Fibroblast of the conjunctiva (primary cell): Measurements from ENCODE around the gene ELN.
"Not testable (repeated sequence)": the region's sequence is repeated elsewhere in the genome, so short reads cannot be mapped to it uniquely, and the experiment has no call there.

Source experiments
- DNase-seq: peaks from one replicate; pipeline ENCODE4 v3.0.0-alpha.2; 2010; ENCODE audit warnings: low read depth

Gene ELN

GRCh38 chr7:74043523-74043951 lies 15.6 kb downstream of the ELN start:
- DNase-seq, result no peak

- DNase-seq, result no peak
These were observed 16.7 kb downstream of the ELN start for GRCh38 chr7:74044366-74045350.

- DNase-seq, result not testable (repeated sequence)
These were observed 18.6 kb downstream of the ELN start for GRCh38 chr7:74046581-74046980.

- DNase-seq, result no peak
These were observed 19.9 kb downstream of the ELN start for GRCh38 chr7:74047804-74048380.

GRCh38 chr7:74048999-74049599 lies 21.1 kb downstream of the ELN start:
- DNase-seq, result no peak

GRCh38 chr7:74049997-74050798 lies 22.2 kb downstream of the ELN start:
- DNase-seq, result no peak

- no peak for DNase-seq
These were observed 23.2 kb downstream of the ELN start for GRCh38 chr7:74051193-74051592.

- DNase-seq, result no peak
These were observed 23.8 kb downstream of the ELN start for GRCh38 chr7:74051629-74052410.

- DNase-seq, result no peak
These were observed 24.7 kb downstream of the ELN start for GRCh38 chr7:74052628-74053027.

- no peak for DNase-seq
These were observed 25.7 kb downstream of the ELN start for GRCh38 chr7:74053589-74054186.

GRCh38 chr7:74056096-74056915 lies 28.3 kb downstream of the ELN start:
- no peak for DNase-seq

GRCh38 chr7:74057216-74057925 lies 29.4 kb downstream of the ELN start:
- no peak for DNase-seq

GRCh38 chr7:74057987-74058386 lies 30.0 kb downstream of the ELN start:
- no peak for DNase-seq

GRCh38 chr7:74058486-74058885 lies 30.5 kb downstream of the ELN start:
- no peak for DNase-seq

GRCh38 chr7:74059037-74059436 lies 31.1 kb downstream of the ELN start:
- no peak for DNase-seq

GRCh38 chr7:74059681-74060588 lies 32.0 kb downstream of the ELN start:
- DNase-seq, result no peak

GRCh38 chr7:74061840-74062539 lies 34.0 kb downstream of the ELN start:
- peak; percentile 91 for DNase-seq

- DNase-seq, result no peak
These were observed 35.3 kb downstream of the ELN start for GRCh38 chr7:74063223-74063641.
